BE2C (cell line): ENCODE measurements around the gene RAB40B.

ENCODE experiments used
- DNase-seq: peaks from one replicate; pipeline ENCODE4 v3.0.0-alpha.2; 2020
- H3K27me3 ChIP-seq: fragments of 250-450 bp; sonication (Bioruptor Pico); 2 replicates; pipeline ENCODE4 v1.5.1; 2020; ENCODE audit warnings: mild to moderate bottlenecking
- H3K36me3 ChIP-seq: fragments of 250-450 bp; sonication (Bioruptor Pico); 2 replicates; pipeline ENCODE4 v1.5.1; 2020; ENCODE audit warnings: mild to moderate bottlenecking
- H3K4me1 ChIP-seq: fragments of 250-450 bp; sonication (Bioruptor Pico); 2 replicates; pipeline ENCODE4 v1.5.1; 2020
- H3K4me3 ChIP-seq: 2 replicates; pipeline ENCODE4 v1.5.1; 2011; ENCODE audit warnings: low read depth, low read length
- H3K9me3 ChIP-seq: fragments of 250-450 bp; sonication (Bioruptor Pico); 2 replicates; pipeline ENCODE4 v1.5.1; 2020
- TF ChIP-seq, protein P1 (sequence below): IDR thresholded peaks from 2 replicates; pipeline ENCODE4 v1.5.1; 2012; ENCODE audit warnings: mild to moderate bottlenecking, low read depth, low read length

Gene RAB40B

GRCh38 chr17:82608816-82609215, 89.7 kb downstream of the RAB40B start:
- Histone ChIP-seq H3K27me3 (no peaks in the 10 kb centered on the region), H3K4me3 (no peak overlapping the region), H3K4me1 (peaks cover 5% of the 10 kb centered on the region), H3K36me3 (peaks cover 40% of the 10 kb centered on the region), H3K9me3 (no peaks in the 10 kb centered on the region)
- DNase-seq, result no peak
- TF ChIP-seq, protein P1, sequence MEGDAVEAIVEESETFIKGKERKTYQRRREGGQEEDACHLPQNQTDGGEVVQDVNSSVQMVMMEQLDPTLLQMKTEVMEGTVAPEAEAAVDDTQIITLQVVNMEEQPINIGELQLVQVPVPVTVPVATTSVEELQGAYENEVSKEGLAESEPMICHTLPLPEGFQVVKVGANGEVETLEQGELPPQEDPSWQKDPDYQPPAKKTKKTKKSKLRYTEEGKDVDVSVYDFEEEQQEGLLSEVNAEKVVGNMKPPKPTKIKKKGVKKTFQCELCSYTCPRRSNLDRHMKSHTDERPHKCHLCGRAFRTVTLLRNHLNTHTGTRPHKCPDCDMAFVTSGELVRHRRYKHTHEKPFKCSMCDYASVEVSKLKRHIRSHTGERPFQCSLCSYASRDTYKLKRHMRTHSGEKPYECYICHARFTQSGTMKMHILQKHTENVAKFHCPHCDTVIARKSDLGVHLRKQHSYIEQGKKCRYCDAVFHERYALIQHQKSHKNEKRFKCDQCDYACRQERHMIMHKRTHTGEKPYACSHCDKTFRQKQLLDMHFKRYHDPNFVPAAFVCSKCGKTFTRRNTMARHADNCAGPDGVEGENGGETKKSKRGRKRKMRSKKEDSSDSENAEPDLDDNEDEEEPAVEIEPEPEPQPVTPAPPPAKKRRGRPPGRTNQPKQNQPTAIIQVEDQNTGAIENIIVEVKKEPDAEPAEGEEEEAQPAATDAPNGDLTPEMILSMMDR, result no peak

DNA sequence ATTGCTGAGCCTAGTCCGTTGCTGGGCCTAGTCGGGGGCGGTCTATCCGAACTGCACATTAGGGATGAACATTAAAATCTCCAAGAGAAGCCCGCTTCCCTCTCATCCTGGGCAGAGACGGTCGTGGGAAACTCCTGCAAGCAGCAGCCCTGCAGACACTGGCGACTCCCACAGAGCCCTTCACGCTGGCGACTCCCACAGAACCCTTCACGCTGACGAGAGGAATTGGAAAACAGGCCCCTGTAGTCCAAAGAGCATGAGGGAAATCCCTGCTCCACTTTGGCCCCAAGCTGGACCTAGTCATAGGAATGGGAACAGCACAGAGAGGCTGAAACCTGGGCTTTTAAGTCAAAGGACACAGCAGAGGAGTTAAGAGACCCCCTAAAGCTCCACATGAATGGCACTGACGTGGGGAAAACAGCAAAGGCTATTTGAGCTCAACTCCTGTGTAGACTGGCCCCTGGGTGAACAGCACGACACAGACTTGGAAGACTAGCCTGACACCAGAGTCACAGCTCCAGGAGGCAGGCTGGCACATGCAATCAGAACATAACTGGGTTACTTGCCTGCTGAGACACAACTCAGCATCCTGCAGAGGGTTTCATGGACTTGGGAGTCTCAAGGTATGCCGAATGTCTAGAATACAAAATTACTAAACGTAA, 92.4 kb downstream of the RAB40B start:
- TF ChIP-seq, protein P1, result no peak
- no peaks in the 10 kb centered on the region for H3K4me1 ChIP-seq
- peaks cover 61% of the 10 kb centered on the region for H3K36me3 ChIP-seq
- no peak for DNase-seq
- H3K27me3 ChIP-seq, result no peaks in the 10 kb centered on the region
- H3K9me3 ChIP-seq, result no peaks in the 10 kb centered on the region
- H3K4me3 ChIP-seq, result no peak overlapping the region
